Memory B cell (primary cell): ENCODE data around the gene FRS3.
A peak's percentile ranks its signal among the peaks of the same experiment; 100 is the strongest.

Experiments
- ATAC-seq: fragments of 150-1000 bp; cut with Tn5 transposase; 2 replicates; pipeline ENCODE4 v1.10.0; 2021; ENCODE audit warnings: low read depth, mild to moderate bottlenecking, moderate library complexity
- DNase-seq, 2 donors: peaks; one replicate each; pipeline ENCODE4 v3.0.0; 2022; ENCODE audit warnings: low spot score in 2 of 2
- H3K27ac Mint-ChIP-seq: one replicate; pipeline ENCODE4 v1.8.0; 2022; ENCODE audit warnings: mild to moderate bottlenecking, moderate library complexity, mixed read lengths
- H3K27me3 Mint-ChIP-seq: one replicate; pipeline ENCODE4 v1.8.0; 2022; ENCODE audit warnings: mixed read lengths
- H3K36me3 Mint-ChIP-seq: one replicate; pipeline ENCODE4 v1.8.0; 2022; ENCODE audit warnings: mild to moderate bottlenecking, mixed read lengths
- H3K4me1 Mint-ChIP-seq: one replicate; pipeline ENCODE4 v1.8.0; 2022; ENCODE audit warnings: mixed read lengths
- H3K4me3 Mint-ChIP-seq: one replicate; pipeline ENCODE4 v1.8.0; 2022; ENCODE audit warnings: mild to moderate bottlenecking, moderate library complexity, mixed read lengths
- H3K9me3 Mint-ChIP-seq: one replicate; pipeline ENCODE4 v1.8.0; 2022; ENCODE audit warnings: mixed read lengths

Gene FRS3

DNA sequence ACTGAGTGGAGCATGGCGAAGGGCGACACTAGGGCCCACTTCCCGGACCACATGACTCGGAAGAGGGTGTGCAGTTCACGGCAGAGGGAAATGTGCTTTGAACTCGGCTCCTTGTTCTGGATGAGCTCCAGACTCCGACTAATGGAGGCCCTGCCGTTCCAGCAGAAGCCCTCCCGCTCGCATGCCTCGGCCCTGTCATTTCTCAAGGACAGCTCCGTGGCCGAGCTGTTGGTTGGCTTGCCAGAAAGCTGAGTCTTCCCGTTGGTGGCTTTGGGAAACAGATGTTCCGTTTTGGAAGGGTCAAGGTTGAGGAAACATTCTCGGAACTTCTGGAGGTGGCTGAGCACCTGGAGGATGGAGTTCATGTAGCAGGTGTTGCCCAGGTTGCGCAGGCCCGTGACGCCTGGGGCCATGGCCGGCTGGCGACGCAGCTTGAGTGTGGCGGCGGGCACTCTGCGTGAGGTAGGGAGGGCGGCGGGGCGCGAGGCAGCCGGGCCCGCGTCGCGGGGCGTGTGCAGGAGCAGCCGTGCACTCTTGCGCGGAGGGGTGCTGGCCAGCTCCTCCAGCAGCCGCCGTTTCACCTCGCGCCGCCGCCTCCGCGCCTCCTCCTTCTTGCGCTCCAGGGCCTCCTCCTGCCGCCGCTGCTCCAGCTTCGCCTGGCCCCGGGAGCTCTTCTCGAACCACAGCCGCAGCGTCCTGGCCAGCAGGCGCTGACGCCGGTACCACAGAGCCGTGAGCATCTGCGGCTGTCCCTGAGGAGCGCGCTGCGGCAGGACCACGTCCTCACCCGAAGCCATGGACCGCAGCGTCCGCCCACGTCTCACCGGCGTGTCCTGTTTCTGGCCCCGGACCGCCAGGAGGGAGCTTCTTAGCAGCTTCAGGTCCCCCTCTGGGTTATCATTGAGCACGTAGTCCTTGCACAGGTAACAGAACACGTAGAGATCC lies 26.4 kb upstream of the FRS3 start:
- no peaks in the 10 kb centered on the region for H3K27me3 Mint-ChIP-seq
- DNase-seq, result no peak
- H3K9me3 Mint-ChIP-seq, result no peaks in the 10 kb centered on the region
- H3K4me1 Mint-ChIP-seq, result no peaks in the 10 kb centered on the region
- H3K27ac Mint-ChIP-seq, result no peak overlapping the region
- no peak overlapping the region for H3K4me3 Mint-ChIP-seq
- peaks cover 2% of the 10 kb centered on the region for H3K36me3 Mint-ChIP-seq
- ATAC-seq, result no peak

DNA sequence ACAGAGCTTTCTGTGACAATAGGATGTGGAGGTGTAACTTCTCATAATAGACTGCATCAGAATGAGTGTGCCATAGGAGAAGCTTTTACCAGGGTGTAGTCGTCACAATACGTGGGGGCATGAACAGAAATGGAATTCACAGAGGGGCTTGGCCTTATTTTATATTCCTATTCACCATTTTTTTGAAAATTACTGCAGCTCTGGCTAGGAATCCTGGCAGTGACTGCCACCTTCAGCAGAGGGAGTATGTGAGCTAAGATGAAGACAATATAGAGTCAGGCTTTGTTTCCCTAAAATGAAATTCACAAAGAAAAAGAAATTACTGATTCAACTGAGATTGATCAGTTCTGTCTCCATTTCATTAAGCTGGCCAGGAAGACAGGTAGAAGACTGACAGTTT lies 21.7 kb upstream of the FRS3 start:
- Mint-ChIP-seq H3K36me3 (peaks cover 6% of the 10 kb centered on the region), H3K9me3 (no peaks in the 10 kb centered on the region), H3K4me3 (no peak overlapping the region), H3K27me3 (no peaks in the 10 kb centered on the region), H3K4me1 (no peaks in the 10 kb centered on the region), H3K27ac (no peak overlapping the region)
- ATAC-seq (no peak), DNase-seq (no peak)

DNA sequence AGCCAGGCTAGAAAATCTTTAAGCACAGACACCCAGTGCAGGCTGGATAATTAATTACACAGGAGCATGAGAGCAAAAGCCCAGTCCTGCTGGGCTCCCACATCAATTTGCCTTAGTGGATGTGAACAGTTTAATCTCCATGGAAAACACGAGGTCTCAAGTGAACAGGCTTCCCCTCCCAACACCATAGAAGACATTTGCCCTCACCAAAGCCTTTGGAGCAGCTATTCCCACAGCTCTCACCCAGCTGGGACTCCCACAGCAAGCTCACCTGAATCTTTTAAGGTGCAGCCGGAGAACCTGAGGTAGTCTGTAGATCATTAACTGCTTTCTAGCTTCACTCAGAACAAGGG lies 19.8 kb upstream of the FRS3 start:
- Mint-ChIP-seq H3K27me3 (no peaks in the 10 kb centered on the region), H3K36me3 (peaks cover 10% of the 10 kb centered on the region), H3K9me3 (no peaks in the 10 kb centered on the region), H3K27ac (no peak overlapping the region), H3K4me1 (no peaks in the 10 kb centered on the region), H3K4me3 (no peak overlapping the region)
- DNase-seq (no peak), ATAC-seq (no peak)

DNA sequence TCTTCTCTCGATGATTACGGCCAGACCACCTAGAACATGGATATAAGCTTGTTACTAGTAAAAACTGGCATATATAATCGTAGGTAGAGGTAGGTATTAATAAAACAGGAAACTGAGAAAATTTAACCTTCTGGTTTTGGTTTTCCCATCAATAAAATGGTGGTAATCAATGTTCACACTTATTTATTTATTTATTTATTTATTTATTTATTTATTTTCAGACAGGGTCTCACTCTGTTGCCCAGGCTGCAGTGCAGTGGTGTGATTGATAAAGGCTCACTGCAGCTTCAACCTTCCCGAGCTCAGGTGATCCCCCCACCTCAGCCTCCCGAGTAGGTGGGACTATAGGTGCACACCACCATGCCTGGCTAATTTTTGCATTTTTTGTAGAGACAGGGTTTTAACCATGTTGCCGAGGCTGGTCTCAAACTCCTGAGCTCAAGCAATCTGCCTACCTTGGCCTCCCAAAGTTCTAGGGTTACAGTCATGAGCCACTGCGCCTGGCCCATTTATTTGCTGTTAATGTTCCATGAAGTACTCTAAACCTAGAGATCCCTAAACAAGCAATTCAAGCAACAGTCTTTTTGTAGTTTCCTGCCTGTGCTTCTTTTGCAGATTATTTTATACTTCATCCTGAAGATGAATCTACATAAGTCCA lies 19.3 kb upstream of the FRS3 start:
- Mint-ChIP-seq H3K27me3 (no peaks in the 10 kb centered on the region), H3K27ac (no peak overlapping the region), H3K36me3 (peaks cover 10% of the 10 kb centered on the region), H3K4me3 (no peak overlapping the region), H3K9me3 (no peaks in the 10 kb centered on the region), H3K4me1 (no peaks in the 10 kb centered on the region)
- ATAC-seq (no peak), DNase-seq (no peak)

DNA sequence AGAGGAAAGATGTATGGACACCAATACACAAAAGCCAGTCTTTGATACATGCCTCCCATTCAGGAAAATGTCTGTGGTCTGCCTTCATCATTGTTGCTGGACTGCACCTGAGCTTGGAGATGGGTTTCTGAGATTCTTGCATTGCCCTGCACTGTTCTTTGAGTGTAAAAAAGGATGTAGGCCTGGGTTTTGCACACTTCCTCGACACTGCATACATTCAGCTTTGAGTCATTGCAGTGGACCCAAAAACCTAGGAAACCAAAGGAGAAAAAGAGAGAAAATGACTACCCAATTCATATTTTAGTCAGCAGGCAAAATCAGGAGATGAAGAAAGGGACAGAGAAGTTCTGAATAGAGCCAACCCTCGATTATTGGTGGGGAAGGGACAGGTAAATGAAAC lies 16.8 kb upstream of the FRS3 start:
- H3K36me3 Mint-ChIP-seq, result peaks cover 10% of the 10 kb centered on the region
- no peak for ATAC-seq
- no peak overlapping the region for H3K4me3 Mint-ChIP-seq

DNA sequence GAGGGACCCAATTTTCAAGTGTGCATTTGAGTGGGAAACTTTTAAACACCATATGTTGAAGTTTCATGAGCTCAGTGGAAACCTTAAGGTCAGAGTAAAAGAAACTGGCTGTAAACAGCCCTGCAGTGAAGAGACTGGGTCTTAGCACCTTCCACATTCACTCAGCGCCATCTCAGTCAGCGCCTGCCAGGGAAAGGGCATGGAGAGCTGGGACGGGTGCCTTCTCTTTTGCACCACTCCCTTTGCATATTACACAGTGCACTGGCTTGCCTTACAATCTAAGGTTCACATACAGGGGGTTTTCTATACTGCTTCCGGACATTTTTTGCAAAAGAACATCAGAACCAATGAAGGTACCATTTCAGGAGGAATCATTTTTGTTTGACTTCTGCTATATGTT lies 12.3 kb upstream of the FRS3 start:
- ATAC-seq (no peak), DNase-seq (no peak)
- peaks cover 10% of the 10 kb centered on the region for H3K36me3 Mint-ChIP-seq
- no peaks in the 10 kb centered on the region for H3K9me3 Mint-ChIP-seq
- no peak overlapping the region for H3K4me3 Mint-ChIP-seq
- peaks cover 6% of the 10 kb centered on the region for H3K4me1 Mint-ChIP-seq
- H3K27ac Mint-ChIP-seq, result peak overlapping the region; percentile 38
- no peaks in the 10 kb centered on the region for H3K27me3 Mint-ChIP-seq

More for the DNA sequence above, 16.8 kb upstream of the FRS3 start:
- no peaks in the 10 kb centered on the region for H3K4me1 Mint-ChIP-seq
- no peak for DNase-seq
- H3K27ac Mint-ChIP-seq, result no peak overlapping the region
- H3K27me3 Mint-ChIP-seq, result no peaks in the 10 kb centered on the region
- H3K9me3 Mint-ChIP-seq, result no peaks in the 10 kb centered on the region

DNA sequence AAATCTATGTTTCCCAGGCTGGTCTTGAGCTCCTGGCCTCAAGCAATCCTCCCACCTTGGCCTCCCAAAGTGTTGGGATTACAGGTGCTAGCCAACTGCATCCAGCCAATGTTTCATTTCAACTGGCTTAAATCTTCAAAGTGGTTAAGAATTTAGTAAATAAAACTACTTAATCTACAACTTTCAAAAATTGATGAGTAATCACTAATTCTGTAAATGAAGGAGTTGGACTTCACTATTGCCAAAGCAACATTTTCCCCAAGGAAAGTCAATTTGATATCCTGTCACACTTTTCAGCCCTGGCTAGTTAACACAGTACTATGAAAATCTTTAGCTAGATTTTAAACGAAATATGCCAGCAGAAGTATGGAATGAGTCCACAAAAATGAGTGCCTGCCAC lies 11.6 kb upstream of the FRS3 start:
- no peaks in the 10 kb centered on the region for H3K27me3 Mint-ChIP-seq
- H3K36me3 Mint-ChIP-seq, result peaks cover 7% of the 10 kb centered on the region
- H3K27ac Mint-ChIP-seq, result peak overlapping the region; percentile 38
- DNase-seq (no peak), ATAC-seq (no peak)
- H3K9me3 Mint-ChIP-seq, result no peaks in the 10 kb centered on the region
- no peak overlapping the region for H3K4me3 Mint-ChIP-seq
- H3K4me1 Mint-ChIP-seq, result peaks cover 6% of the 10 kb centered on the region

DNA sequence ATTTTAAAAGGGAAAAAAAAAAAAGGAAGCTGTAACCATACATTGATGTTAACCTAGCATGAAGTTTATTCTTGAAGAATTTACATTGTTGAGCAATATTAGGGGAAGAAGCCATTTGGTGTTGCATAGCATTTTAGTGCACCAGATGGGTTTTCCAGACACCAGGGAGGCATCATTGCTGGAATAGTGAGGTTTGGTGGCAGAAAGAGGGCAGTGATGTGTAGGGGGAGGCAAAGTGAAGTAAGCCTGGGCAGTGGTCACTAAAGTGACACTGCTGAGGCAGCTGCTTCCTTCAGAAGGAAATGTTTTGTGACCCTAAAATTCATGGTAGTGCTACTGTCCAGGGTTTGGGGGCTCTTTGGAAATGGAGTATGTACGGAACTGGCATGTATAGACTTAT lies 10.3 kb upstream of the FRS3 start:
- no peak overlapping the region for H3K27ac Mint-ChIP-seq
- H3K27me3 Mint-ChIP-seq, result no peaks in the 10 kb centered on the region
- ATAC-seq (no peak), DNase-seq (no peak)
- peaks cover 12% of the 10 kb centered on the region for H3K4me1 Mint-ChIP-seq
- peaks cover 6% of the 10 kb centered on the region for H3K36me3 Mint-ChIP-seq
- no peaks in the 10 kb centered on the region for H3K9me3 Mint-ChIP-seq
- no peak overlapping the region for H3K4me3 Mint-ChIP-seq

DNA sequence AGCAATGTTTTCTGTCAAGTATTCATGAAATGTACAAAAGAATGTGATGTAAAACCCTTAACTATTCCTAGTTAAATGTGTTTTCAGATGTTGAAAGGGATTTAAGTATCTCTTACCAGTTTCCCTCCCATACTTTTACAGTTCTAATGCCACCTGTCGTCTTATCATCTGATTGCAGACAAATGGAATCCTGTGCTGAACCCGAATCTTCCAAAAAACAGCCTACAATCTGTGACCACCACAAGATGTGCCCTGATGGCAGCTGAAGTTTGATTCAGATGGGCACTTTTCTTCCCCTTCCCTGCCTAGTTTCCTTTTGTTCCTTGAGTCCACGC lies 9.7 kb upstream of the FRS3 start:
- ATAC-seq (no peak), DNase-seq (no peak)
- H3K9me3 Mint-ChIP-seq, result no peaks in the 10 kb centered on the region
- H3K27me3 Mint-ChIP-seq, result no peaks in the 10 kb centered on the region
- no peak overlapping the region for H3K27ac Mint-ChIP-seq
- H3K4me3 Mint-ChIP-seq, result peak overlapping the region; percentile 69
- H3K4me1 Mint-ChIP-seq, result peaks cover 17% of the 10 kb centered on the region
- peaks cover 4% of the 10 kb centered on the region for H3K36me3 Mint-ChIP-seq

DNA sequence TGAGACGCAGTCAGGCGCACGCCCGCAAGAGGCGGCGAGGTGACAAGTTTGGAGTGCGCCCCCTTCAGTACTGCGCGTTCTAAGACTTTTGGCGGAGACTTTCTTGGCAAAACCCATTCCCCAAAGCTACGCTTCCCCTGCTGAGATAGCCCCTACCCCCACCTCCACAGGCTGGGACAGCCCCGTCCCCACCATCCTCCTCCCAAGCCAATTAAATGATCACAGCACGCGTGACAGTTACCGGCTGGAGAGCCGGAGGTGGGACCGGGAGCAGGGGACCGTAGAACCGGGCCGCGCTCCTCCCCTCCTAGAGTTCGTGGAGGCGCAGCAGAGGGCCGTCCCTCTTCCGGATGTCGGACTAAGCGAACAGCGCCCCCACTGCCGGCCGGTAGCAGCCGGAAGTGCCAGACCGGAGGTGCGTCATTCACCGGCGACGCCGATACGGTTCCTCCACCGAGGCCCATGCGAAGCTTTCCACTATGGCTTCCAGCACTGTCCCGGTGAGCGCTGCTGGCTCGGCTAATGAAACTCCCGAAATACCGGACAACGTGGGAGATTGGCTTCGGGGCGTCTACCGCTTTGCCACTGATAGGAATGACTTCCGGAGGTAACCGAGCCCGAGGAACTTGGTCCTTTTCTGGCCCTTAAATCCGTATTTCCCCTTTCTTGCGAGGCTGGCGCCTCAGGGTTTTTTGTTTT lies 7.7 kb upstream of the FRS3 start, which contains the start of gene TOMM6:
TSS of gene TOMM6 (plus strand) at position 476 of the 699 bp plus-strand sequence. CDS start at position 480, 4 bp downstream.
- peak; percentile 95 to 96 for DNase-seq
- no peaks in the 10 kb centered on the region for H3K27me3 Mint-ChIP-seq

DNA sequence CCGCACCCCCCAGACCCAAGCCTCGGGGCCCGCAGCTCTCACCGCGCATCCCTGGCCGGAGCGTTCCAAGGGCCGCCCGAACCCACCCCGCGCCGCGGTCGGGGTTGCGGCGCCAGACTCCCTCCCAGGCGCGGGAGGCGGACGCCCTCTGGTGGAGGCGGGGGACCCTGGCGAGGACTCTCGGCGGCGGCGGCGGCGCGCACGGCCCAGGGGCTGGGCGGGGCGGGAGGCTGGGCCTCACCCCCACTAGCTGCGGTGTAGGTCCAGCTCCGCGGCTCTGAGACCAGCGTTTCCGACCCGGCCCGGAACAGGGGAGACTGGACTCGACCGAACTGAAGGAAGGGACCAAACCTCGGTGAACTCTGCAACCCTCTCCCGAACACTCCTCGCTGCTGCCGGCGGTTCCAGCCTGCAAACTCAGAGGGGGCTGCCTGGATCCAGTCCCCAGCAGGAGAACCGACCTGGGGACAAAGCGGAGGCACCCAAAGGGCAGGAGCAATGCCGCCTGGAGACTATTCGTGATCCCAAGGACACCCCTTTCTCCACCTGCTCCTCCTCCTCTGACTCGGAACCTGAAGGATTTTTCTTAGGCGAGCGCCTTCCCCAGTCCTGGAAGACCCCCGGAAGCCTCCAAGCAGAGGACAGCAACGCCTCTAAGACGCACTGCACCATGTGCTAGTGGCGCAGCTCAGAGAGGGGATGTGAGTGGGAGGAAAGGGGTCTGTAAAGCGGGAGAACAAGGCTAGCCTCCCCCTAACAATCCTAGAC lies 6.9 kb upstream of the FRS3 start:
- H3K4me1 Mint-ChIP-seq, result peaks cover 18% of the 10 kb centered on the region
- peak; percentile 68 for ATAC-seq
- DNase-seq, result peak; percentile 88 to 93

More for the DNA sequence above, 7.7 kb upstream of the FRS3 start, which contains the start of gene TOMM6:
- H3K9me3 Mint-ChIP-seq, result no peaks in the 10 kb centered on the region
- peaks cover 4% of the 10 kb centered on the region for H3K36me3 Mint-ChIP-seq
- peak within 1 kb of the TSS; percentile 97 for H3K27ac Mint-ChIP-seq
- peak; percentile 80 for ATAC-seq
- peak within 1 kb of the TSS; percentile 94 for H3K4me3 Mint-ChIP-seq
- H3K4me1 Mint-ChIP-seq, result peaks cover 18% of the 10 kb centered on the region

DNA sequence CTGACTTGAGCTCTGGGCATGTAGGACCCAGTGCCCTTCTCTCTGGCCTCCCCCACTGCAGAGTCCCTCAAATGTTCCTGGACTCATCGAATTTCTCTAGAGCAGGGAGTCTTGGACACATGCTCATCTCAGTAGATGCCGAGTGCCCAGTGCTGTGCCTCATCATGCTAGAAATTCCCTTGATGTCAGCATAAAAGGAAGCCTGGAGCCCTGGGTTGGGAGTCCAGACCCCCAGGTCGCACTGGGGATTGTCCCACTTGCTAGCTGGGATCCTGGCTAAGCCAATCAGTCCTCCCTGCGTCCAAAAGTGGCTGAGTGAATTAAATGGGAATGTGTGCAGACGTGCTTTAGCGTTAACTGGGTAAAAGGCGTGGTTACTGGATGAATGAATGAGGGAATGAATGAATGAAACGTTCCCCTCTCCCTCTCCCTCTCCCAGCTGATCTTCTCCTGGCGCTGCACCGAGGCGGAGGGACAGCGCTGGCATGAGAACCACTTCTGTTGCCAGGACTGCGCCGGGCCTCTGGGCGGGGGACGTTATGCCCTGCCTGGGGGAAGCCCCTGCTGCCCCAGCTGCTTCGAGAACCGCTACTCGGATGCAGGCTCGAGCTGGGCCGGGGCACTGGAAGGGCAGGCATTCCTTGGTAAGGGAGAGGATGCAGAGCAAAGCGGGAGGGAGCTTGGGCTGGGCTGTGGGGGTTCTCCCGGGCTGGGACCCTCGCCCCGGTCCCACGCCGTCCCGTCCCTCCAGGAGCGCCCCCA lies 6.2 kb upstream of the FRS3 start:
- Mint-ChIP-seq H3K4me3 (peak overlapping the region; percentile 94), H3K9me3 (no peaks in the 10 kb centered on the region), H3K36me3 (peaks cover 4% of the 10 kb centered on the region), H3K27ac (peak overlapping the region; percentile 97), H3K27me3 (no peaks in the 10 kb centered on the region), H3K4me1 (peaks cover 24% of the 10 kb centered on the region)
- DNase-seq (no peak), ATAC-seq (no peak)

More for the DNA sequence above, 6.9 kb upstream of the FRS3 start:
- peaks cover 4% of the 10 kb centered on the region for H3K36me3 Mint-ChIP-seq
- H3K27ac Mint-ChIP-seq, result peak overlapping the region; percentile 97
- no peaks in the 10 kb centered on the region for H3K27me3 Mint-ChIP-seq
- no peaks in the 10 kb centered on the region for H3K9me3 Mint-ChIP-seq
- H3K4me3 Mint-ChIP-seq, result peak overlapping the region; percentile 94

DNA sequence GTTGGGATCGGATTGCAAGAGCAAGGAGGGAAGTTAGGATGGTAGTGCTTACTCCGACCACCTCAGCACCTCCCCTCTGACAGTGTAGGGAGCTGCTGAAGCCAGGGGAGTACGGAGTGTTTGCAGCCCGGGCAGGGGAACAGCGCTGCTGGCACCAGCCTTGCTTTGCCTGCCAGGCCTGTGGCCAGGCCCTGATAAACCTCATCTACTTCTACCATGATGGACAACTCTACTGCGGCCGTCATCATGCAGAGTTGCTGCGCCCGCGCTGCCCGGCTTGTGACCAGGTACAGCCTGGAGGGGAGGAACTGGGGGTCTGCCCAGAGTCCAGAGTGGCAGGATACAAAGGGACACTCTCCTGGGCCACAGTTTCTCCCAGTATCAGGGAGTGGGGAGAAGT lies 5.6 kb upstream of the FRS3 start:
- Mint-ChIP-seq H3K4me1 (peaks cover 24% of the 10 kb centered on the region), H3K4me3 (peak overlapping the region; percentile 2), H3K9me3 (no peaks in the 10 kb centered on the region), H3K27me3 (no peaks in the 10 kb centered on the region), H3K36me3 (peaks cover 4% of the 10 kb centered on the region), H3K27ac (no peak overlapping the region)
- DNase-seq, result no peak
- no peak for ATAC-seq
